Naive B cell (primary cell): ENCODE data around the gene NDRG3. TPM values are rescaled to one million over a fixed set of nuclear protein-coding genes. Genes with fewer than 3 reads are reported as not detected.

Experiments used
- ATAC-seq, 2 donors: fragments of 150-1000 bp; cut with Tn5 transposase; 2 replicates each; pipeline ENCODE4 v1.10.0; 2021; ENCODE audit warnings: low read depth in 2 of 2, mild to moderate bottlenecking in 2 of 2, moderate library complexity in 2 of 2
- DNase-seq: peaks from one replicate; pipeline ENCODE4 v3.0.0; 2022
- H3K27ac Mint-ChIP-seq, 6 donors: one replicate each; pipeline ENCODE4 v1.8.0; 2020 to 2022; ENCODE audit warnings: mild to moderate bottlenecking in 6 of 6, mixed read lengths in 6 of 6, moderate library complexity in 5 of 6, inconsistent platforms in 2 of 6
- H3K27me3 Mint-ChIP-seq, 3 donors: one replicate each; pipeline ENCODE4 v1.8.0; 2021 to 2022; ENCODE audit warnings: mixed read lengths in 3 of 3, mild to moderate bottlenecking in 1 of 3
- H3K36me3 Mint-ChIP-seq, 2 donors: one replicate each; pipeline ENCODE4 v1.8.0; 2020 to 2022; ENCODE audit warnings: mixed read lengths in 2 of 2, inconsistent platforms in 1 of 2, mild to moderate bottlenecking in 1 of 2
- H3K4me1 Mint-ChIP-seq, 3 donors: one replicate each; pipeline ENCODE4 v1.8.0; 2020 to 2022; ENCODE audit warnings: mixed read lengths in 3 of 3, inconsistent platforms in 1 of 3, mild to moderate bottlenecking in 1 of 3, moderate library complexity in 1 of 3
- H3K4me3 Mint-ChIP-seq, 8 donors: one replicate each; pipeline ENCODE4 v1.8.0; 2020 to 2022; ENCODE audit warnings: mild to moderate bottlenecking in 8 of 8, mixed read lengths in 8 of 8, moderate library complexity in 8 of 8, inconsistent platforms in 2 of 8
- H3K9me3 Mint-ChIP-seq, 7 donors: one replicate each; pipeline ENCODE4 v1.8.0; 2020 to 2022; ENCODE audit warnings: mixed read lengths in 7 of 7, mild to moderate bottlenecking in 5 of 7, inconsistent platforms in 2 of 7, moderate library complexity in 1 of 7
- polyA plus RNA-seq, 6 donors: library from polyadenylated mRNA; unstranded; fragments of 300-500 nt; fragmentation: Illumina TruSeq; gene quantifications; one replicate each; pipeline ENCODE4 v1.2.3, GENCODE V29; 2021; ENCODE audit warnings: low read depth in 6 of 6

Gene NDRG3
- polyA plus RNA-seq, 6 donors from 2014 or later, result 45.1 to 70.3 (median 51.2) TPM

GRCh38 chr20:36672991-36673390, 72.9 kb downstream of the NDRG3 start:
- peaks cover 0 to 2% (median 0%) of the 10 kb centered on the region in 7 donors for H3K9me3 Mint-ChIP-seq

GRCh38 chr20:36670665-36671357, 75.1 kb downstream of the NDRG3 start:
- no peak overlapping the region for H3K4me3 Mint-ChIP-seq
- H3K9me3 Mint-ChIP-seq, result no peaks in the 10 kb centered on the region
- H3K36me3 Mint-ChIP-seq, result peaks cover 10% of the 10 kb centered on the region in 2 donors
- no peaks in the 10 kb centered on the region for H3K4me1 Mint-ChIP-seq
- ATAC-seq (no peak), DNase-seq (no peak)
- no peak overlapping the region for H3K27ac Mint-ChIP-seq
- H3K27me3 Mint-ChIP-seq, result no peaks in the 10 kb centered on the region

More at GRCh38 chr20:36672991-36673390, 72.9 kb downstream of the NDRG3 start:
- DNase-seq (no peak), ATAC-seq (no peak)
- no peak overlapping the region for H3K27ac Mint-ChIP-seq
- no peaks in the 10 kb centered on the region for H3K4me1 Mint-ChIP-seq
- H3K4me3 Mint-ChIP-seq, result no peak overlapping the region
- no peaks in the 10 kb centered on the region for H3K27me3 Mint-ChIP-seq
- H3K36me3 Mint-ChIP-seq, result peaks cover 15 to 16% of the 10 kb centered on the region in 2 donors

GRCh38 chr20:36666181-36666740, 79.6 kb downstream of the NDRG3 start:
- H3K4me1 Mint-ChIP-seq, result no peaks in the 10 kb centered on the region
- H3K27ac Mint-ChIP-seq, result no peak overlapping the region
- DNase-seq (peak; percentile 10), ATAC-seq (peak; percentile 48 to 52)
- peaks cover 10 to 15% of the 10 kb centered on the region in 2 donors for H3K36me3 Mint-ChIP-seq
- H3K27me3 Mint-ChIP-seq, result no peaks in the 10 kb centered on the region
- H3K9me3 Mint-ChIP-seq, result no peaks in the 10 kb centered on the region
- no peak overlapping the region for H3K4me3 Mint-ChIP-seq

GRCh38 chr20:36663031-36663430, 82.9 kb downstream of the NDRG3 start:
- no peaks in the 10 kb centered on the region for H3K4me1 Mint-ChIP-seq
- H3K27ac Mint-ChIP-seq, result no peak overlapping the region
- no peaks in the 10 kb centered on the region for H3K27me3 Mint-ChIP-seq
- no peak for ATAC-seq
- no peak for DNase-seq
- H3K9me3 Mint-ChIP-seq, result no peaks in the 10 kb centered on the region
- H3K36me3 Mint-ChIP-seq, result peaks cover 0 to 9% of the 10 kb centered on the region in 2 donors
- no peak overlapping the region for H3K4me3 Mint-ChIP-seq

- H3K27ac Mint-ChIP-seq, result peak overlapping the region in 1 of 6 donors; percentile 29
- H3K9me3 Mint-ChIP-seq, result no peaks in the 10 kb centered on the region
- DNase-seq, result no peak
- H3K4me1 Mint-ChIP-seq, result no peaks in the 10 kb centered on the region
- no peak overlapping the region for H3K4me3 Mint-ChIP-seq
- peaks cover 2 to 14% of the 10 kb centered on the region in 2 donors for H3K36me3 Mint-ChIP-seq
- H3K27me3 Mint-ChIP-seq, result no peaks in the 10 kb centered on the region
- ATAC-seq, result no peak
These were observed 87.6 kb downstream of the NDRG3 start for GRCh38 chr20:36658300-36658699.

- Mint-ChIP-seq H3K9me3 (no peaks in the 10 kb centered on the region), H3K27ac (peak overlapping the region in 1 of 6 donors; percentile 90), H3K36me3 (peaks cover 9 to 19% of the 10 kb centered on the region in 2 donors), H3K4me1 (no peaks in the 10 kb centered on the region), H3K27me3 (no peaks in the 10 kb centered on the region), H3K4me3 (no peak overlapping the region)
- ATAC-seq (no peak), DNase-seq (no peak)
These were observed 89.2 kb downstream of the NDRG3 start for GRCh38 chr20:36656733-36657132.

- Mint-ChIP-seq H3K9me3 (no peaks in the 10 kb centered on the region), H3K27ac (no peak overlapping the region), H3K4me3 (no peak overlapping the region), H3K27me3 (no peaks in the 10 kb centered on the region), H3K36me3 (peaks cover 9 to 10% of the 10 kb centered on the region in 2 donors), H3K4me1 (no peaks in the 10 kb centered on the region)
- ATAC-seq, result no peak
- DNase-seq, result no peak
These were observed 90.9 kb downstream of the NDRG3 start for GRCh38 chr20:36655004-36655403.

- no peaks in the 10 kb centered on the region for H3K4me1 Mint-ChIP-seq
- H3K9me3 Mint-ChIP-seq, result no peaks in the 10 kb centered on the region
- H3K27ac Mint-ChIP-seq, result no peak overlapping the region
- no peak overlapping the region for H3K4me3 Mint-ChIP-seq
- ATAC-seq (no peak), DNase-seq (no peak)
- H3K27me3 Mint-ChIP-seq, result no peaks in the 10 kb centered on the region
- peaks cover 9 to 10% of the 10 kb centered on the region in 2 donors for H3K36me3 Mint-ChIP-seq
These were observed 91.4 kb downstream of the NDRG3 start for GRCh38 chr20:36654506-36654905.

GRCh38 chr20:36653456-36653855, 92.4 kb downstream of the NDRG3 start:
- Mint-ChIP-seq H3K36me3 (peaks cover 9 to 10% of the 10 kb centered on the region in 2 donors), H3K27ac (no peak overlapping the region), H3K4me3 (no peak overlapping the region), H3K27me3 (no peaks in the 10 kb centered on the region), H3K4me1 (no peaks in the 10 kb centered on the region), H3K9me3 (no peaks in the 10 kb centered on the region)
- DNase-seq, result no peak
- no peak for ATAC-seq

- Mint-ChIP-seq H3K9me3 (no peaks in the 10 kb centered on the region), H3K36me3 (no peaks in the 10 kb centered on the region), H3K27me3 (no peaks in the 10 kb centered on the region), H3K27ac (peak overlapping the region in 3 of 6 donors; percentile 7 to 65 (median 62)), H3K4me1 (peaks cover 7 to 17% (median 10%) of the 10 kb centered on the region in 3 donors), H3K4me3 (no peak overlapping the region)
- ATAC-seq (no peak), DNase-seq (no peak)
These were observed 98.4 kb downstream of the NDRG3 start for GRCh38 chr20:36647196-36648121.

GRCh38 chr20:36646678-36647077, 99.2 kb downstream of the NDRG3 start:
- Mint-ChIP-seq H3K4me1 (peaks cover 7 to 17% (median 10%) of the 10 kb centered on the region in 3 donors), H3K27me3 (no peaks in the 10 kb centered on the region), H3K9me3 (no peaks in the 10 kb centered on the region), H3K4me3 (no peak overlapping the region), H3K36me3 (no peaks in the 10 kb centered on the region), H3K27ac (peak overlapping the region in 2 of 6 donors; percentile 7 to 91)
- no peak for DNase-seq
- ATAC-seq, result no peak

- no peaks in the 10 kb centered on the region for H3K9me3 Mint-ChIP-seq
- H3K27me3 Mint-ChIP-seq, result no peaks in the 10 kb centered on the region
- no peaks in the 10 kb centered on the region for H3K36me3 Mint-ChIP-seq
- H3K4me3 Mint-ChIP-seq, result peak within 1 kb of the TSS in 2 of 8 donors; percentile 24 to 44
- H3K4me1 Mint-ChIP-seq, result peaks cover 7 to 17% (median 10%) of the 10 kb centered on the region in 3 donors
- ATAC-seq, result peak; percentile 98 to 99
- peak within 1 kb of the TSS; percentile 18 to 92 (median 83) for H3K27ac Mint-ChIP-seq
- peak; percentile 27 for DNase-seq
These were observed 99.9 kb downstream of the NDRG3 start, which contains the start of gene SLA2 for GRCh38 chr20:36645998-36646397. TSS of gene SLA2 (minus strand) at chr20:36646196. CDS start at chr20:36641335, 4,861 bp downstream.

GRCh38 chr20:36645353-36645752, 100.5 kb downstream of the NDRG3 start:
- H3K4me3 Mint-ChIP-seq, result no peak overlapping the region
- ATAC-seq (no peak), DNase-seq (no peak)
- no peaks in the 10 kb centered on the region for H3K27me3 Mint-ChIP-seq
- peaks cover 7 to 17% (median 10%) of the 10 kb centered on the region in 3 donors for H3K4me1 Mint-ChIP-seq
- no peaks in the 10 kb centered on the region for H3K36me3 Mint-ChIP-seq
- H3K27ac Mint-ChIP-seq, result peak overlapping the region in 4 of 6 donors; percentile 18 to 77 (median 48)
- H3K9me3 Mint-ChIP-seq, result no peaks in the 10 kb centered on the region
